Measurements from ENCODE around the gene PALLD.

Gene PALLD

GRCh38 chr4:168623011-168623410, 126.2 kb downstream of the PALLD start:
- DNase-seq (ENCODE audit: low spot score): no peak

- DNase-seq (ENCODE audit: low spot score): no peak
These were observed 126.6 kb downstream of the PALLD start for GRCh38 chr4:168623484-168623883.

GRCh38 chr4:168628251-168628650, 131.4 kb downstream of the PALLD start:
- DNase-seq (ENCODE audit: low spot score): no peak

GRCh38 chr4:168629566-168629965, 132.7 kb downstream of the PALLD start:
- DNase-seq (ENCODE audit: low spot score): no peak

- DNase-seq (ENCODE audit: low spot score): no peak
These were observed 133.8 kb downstream of the PALLD start for GRCh38 chr4:168630445-168631187.

- DNase-seq (ENCODE audit: low spot score): no peak
These were observed 134.7 kb downstream of the PALLD start for GRCh38 chr4:168631241-168632162.

GRCh38 chr4:168632301-168632725, 135.5 kb downstream of the PALLD start:
- no peak for DNase-seq (ENCODE audit: low spot score)

- no peak for DNase-seq (ENCODE audit: low spot score)
These were observed 136.2 kb downstream of the PALLD start for GRCh38 chr4:168633064-168633463.

- DNase-seq (ENCODE audit: low spot score): no peak
These were observed 136.6 kb downstream of the PALLD start for GRCh38 chr4:168633496-168633895.

GRCh38 chr4:168634276-168634802, 137.5 kb downstream of the PALLD start:
- no peak for DNase-seq (ENCODE audit: low spot score)

GRCh38 chr4:168636040-168636439, 139.2 kb downstream of the PALLD start:
- DNase-seq (ENCODE audit: low spot score): no peak

GRCh38 chr4:168636506-168637196, 139.8 kb downstream of the PALLD start:
- DNase-seq (ENCODE audit: low spot score): no peak

- DNase-seq (ENCODE audit: low spot score): no peak
These were observed 141.3 kb downstream of the PALLD start for GRCh38 chr4:168637872-168638756.

GRCh38 chr4:168639914-168640313, 143.1 kb downstream of the PALLD start:
- DNase-seq (ENCODE audit: low spot score): no peak

- DNase-seq (ENCODE audit: low spot score): no peak
These were observed 144.9 kb downstream of the PALLD start for GRCh38 chr4:168641811-168642140.

- no peak for DNase-seq (ENCODE audit: low spot score)
These were observed 145.7 kb downstream of the PALLD start for GRCh38 chr4:168642591-168642990.

GRCh38 chr4:168643111-168643795, 146.4 kb downstream of the PALLD start:
- DNase-seq (ENCODE audit: low spot score): no peak

GRCh38 chr4:168643796-168644159, 146.9 kb downstream of the PALLD start:
- DNase-seq (ENCODE audit: low spot score): no peak

- no peak for DNase-seq (ENCODE audit: low spot score)
These were observed 149.3 kb downstream of the PALLD start for GRCh38 chr4:168646001-168646768.
